GM18951 (cell line): ENCODE data around the gene ARHGAP26.

Experiments used
- POLR2A ChIP-seq: IDR thresholded peaks from 4 replicates; pipeline ENCODE4 v1.6.1; 2011; ENCODE audit warnings: mild to moderate bottlenecking; ENCODE audit not compliant: insufficient read length, insufficient read depth; ENCODE audit errors: extremely low read depth
- in situ Hi-C: fragments of 300-500 bp; cut with MboI; formaldehyde crosslinking; loops from one replicate; pipeline ENCODE4 v1.12.0; 2022; ENCODE audit warnings: low sequenced_read_pairs, mixed read lengths, inconsistent platforms; ENCODE audit not compliant: unreplicated experiment

ARHGAP26 gene

DNA sequence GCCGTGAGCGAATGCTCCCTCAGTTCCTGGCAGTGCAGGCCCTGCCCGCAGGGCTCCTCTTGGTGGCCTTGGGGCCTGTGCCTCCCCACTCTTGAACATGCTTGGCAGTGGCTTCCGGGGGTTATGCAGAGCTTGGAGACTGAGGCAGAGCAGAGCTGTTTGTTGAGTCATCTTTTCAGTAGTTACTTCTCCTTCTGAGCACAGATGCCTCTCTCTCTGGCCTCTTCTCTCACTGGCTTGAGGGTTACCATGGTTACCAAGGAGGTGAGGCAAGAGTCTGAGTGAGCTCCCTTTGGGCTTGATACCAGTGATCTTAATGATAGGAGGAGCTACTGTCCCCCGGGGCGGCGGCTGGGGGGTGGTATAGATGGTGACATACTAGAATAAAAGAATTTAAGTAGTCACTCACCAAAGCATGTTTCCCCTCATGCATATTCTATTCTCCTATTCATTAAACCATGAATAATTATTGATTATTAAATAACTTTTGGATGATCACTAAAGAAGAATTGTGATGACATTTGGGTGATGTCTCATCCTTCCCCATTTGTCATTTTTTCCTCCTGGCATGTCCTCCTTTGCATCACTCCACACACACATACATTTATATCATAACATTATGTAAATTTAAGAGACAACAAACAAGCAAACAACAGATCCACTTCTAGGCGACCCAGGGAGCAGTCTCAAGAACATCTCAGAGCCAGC is 111.1 kb downstream of the ARHGAP26 start:
- in situ Hi-C loops: no loop called here
- no peak for TF ChIP-seq POLR2A

GRCh38 chr5:142881784-142882126 is 111.6 kb downstream of the ARHGAP26 start:
- in situ Hi-C loops: no loop called here
- no peak for TF ChIP-seq POLR2A

DNA sequence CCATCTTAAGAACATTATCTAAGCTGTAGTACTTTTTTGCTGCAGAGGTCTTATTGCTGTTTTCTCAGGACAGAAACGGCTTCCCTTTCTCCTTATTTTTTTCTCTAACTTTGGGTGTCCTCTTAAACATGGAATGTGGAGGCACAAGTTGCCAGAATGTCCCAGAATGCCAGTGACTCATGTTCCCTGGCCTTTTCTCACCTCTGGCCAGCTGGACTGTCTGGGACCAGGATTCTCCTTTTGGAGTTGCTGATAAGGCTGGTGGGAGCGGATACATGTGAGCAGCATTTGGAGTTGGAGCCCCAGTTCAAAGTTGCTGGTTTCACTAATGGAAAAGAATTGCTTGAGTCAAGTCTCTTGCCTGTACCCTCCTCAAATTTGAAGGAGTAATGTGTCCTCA is 112.8 kb downstream of the ARHGAP26 start:
- in situ Hi-C loops: no loop called here
- TF ChIP-seq POLR2A: no peak

DNA sequence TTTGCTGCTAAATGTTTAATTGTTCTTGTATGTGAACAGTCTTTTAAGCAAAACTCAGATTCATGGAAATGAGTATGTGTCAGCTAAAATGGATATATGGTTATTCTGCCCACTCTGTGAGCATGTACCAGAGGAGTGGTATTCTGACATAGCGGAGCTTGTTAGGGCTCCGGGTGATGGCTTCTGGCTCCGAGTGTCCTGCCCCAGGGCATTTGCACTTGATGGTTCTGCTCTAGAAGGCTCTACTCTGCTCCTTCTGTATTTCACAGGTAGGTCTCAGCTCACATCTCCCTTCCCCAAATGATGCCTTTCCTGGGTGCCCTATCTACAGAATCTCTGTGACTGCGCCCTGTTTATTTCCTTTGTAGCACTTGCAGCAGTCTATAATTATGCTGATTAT is 113.3 kb downstream of the ARHGAP26 start:
- in situ Hi-C loops: no loop called here
- TF ChIP-seq POLR2A: no peak

DNA sequence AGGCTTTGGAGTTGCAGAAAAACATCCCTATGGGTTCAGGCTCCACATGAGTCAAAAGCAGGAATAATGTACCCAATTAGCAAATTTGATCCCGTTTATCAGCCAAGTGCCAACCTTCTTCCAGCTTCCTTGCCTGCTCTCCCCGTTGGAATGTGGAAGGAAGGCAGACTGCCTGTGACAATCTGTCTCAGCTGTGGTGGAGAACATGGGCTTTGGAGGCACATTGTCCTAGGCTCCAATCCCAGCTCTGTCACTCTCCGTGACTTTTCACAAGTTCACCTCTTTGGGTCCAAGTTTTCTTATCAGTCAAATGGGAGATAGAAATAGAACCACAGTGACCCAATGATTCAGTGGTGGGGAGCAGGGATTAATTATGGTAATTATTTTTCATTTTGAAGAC is 113.9 kb downstream of the ARHGAP26 start:
- TF ChIP-seq POLR2A: no peak
- in situ Hi-C loops: no loop called here

DNA sequence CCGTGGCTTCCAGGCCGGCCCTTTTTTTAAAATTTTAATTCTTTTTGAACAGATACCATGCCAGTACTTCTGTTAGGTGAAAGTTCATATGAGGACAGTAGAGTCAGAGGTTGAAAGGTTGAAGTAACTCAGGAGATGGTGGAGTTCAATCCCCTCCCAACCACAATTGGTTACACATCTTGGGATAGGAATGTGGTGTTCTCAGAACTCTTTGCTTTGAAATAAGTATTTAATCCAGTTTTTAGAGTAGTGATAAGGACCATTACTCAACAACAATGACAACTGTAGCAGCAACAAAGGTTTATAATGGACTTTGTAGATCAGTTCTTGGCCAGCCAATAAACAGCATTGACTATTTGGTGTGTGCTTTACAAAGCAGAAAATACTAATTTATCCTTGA is 116.0 kb downstream of the ARHGAP26 start:
- no peak for TF ChIP-seq POLR2A
- in situ Hi-C loops: no loop called here

DNA sequence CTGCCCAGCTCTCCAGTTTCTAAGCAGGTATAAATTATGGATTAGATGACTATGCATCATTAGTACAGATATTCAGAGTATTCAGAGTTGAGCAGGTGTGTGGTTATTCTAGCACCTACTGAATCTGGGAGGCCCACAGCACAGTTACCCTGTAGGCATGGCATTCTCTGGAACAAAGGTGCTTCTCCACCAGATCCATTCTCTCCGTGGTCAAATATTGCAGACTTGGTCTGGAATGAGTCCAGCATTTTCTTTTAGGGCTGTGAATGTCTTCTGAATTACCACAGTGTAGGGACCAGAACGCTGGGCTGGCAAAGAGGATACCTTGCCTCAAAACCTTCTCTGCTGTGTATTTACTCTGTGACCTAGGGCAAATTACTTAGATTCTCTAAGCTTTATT is 116.8 kb downstream of the ARHGAP26 start:
- TF ChIP-seq POLR2A: no peak
- in situ Hi-C loops: no loop called here

DNA sequence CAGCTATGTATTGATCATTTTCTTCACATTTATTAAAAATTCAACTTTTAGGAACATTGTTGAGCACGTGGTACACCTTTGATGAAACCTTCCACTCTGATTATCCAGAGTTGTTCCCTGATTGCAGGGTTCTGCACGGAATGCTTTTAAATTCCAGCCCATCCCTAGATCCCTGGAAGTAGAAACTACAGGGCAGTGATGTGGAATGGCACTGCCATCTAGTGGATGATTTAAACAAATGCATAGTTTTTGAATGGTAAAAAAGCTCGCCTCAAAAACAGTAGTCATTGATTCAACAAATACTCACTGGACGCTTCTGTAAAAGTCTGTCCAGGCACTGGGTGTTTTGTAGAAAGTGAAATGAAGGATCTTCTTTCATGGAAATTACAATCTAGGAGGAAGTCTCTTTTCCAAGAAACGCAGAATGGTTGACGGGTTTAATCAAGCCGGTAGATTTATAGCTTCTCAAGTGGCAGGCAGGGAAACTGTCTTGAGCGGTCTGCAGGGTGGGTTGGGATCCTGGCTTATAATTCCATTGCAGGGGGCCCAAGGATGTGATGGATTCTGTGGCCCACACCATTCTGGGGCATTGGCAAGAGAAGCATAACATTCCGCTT is 118.4 kb downstream of the ARHGAP26 start:
- TF ChIP-seq POLR2A: no peak
- in situ Hi-C loops: no loop called here

- TF ChIP-seq POLR2A: no peak
- in situ Hi-C loops: no loop called here
Measured at GRCh38 chr5:142892021-142892420, 121.8 kb downstream of the ARHGAP26 start.

DNA sequence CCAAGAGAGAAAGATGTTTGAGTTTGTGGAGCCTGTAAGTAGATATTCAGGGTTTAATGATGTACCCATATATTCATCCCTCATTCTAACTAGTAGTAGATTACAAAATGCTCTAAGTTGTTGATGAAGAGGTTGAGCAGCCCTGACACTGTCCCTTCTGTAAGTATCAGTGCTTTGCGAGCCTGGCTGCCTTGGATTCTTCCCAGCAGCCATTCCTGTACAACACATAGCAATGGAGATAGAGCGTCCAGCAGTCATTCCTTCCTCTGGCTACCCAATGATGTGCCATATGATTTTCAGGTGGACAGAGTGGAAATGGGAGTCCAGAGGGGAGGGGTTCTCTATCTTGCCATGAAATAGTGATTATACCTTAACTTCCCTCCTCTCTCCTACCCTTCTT is 124.1 kb downstream of the ARHGAP26 start:
- in situ Hi-C loops: no loop called here

GRCh38 chr5:142894749-142895148 is 124.6 kb downstream of the ARHGAP26 start:
- in situ Hi-C loops: no loop called here
- TF ChIP-seq POLR2A: no peak

More for the DNA sequence above, 124.1 kb downstream of the ARHGAP26 start:
- TF ChIP-seq POLR2A: no peak

- TF ChIP-seq POLR2A: no peak
- in situ Hi-C loops: no loop called here
Measured at GRCh38 chr5:142896325-142897007, 126.3 kb downstream of the ARHGAP26 start.

GRCh38 chr5:142897328-142897727 is 127.2 kb downstream of the ARHGAP26 start:
- in situ Hi-C loops: no loop called here
- no peak for TF ChIP-seq POLR2A

DNA sequence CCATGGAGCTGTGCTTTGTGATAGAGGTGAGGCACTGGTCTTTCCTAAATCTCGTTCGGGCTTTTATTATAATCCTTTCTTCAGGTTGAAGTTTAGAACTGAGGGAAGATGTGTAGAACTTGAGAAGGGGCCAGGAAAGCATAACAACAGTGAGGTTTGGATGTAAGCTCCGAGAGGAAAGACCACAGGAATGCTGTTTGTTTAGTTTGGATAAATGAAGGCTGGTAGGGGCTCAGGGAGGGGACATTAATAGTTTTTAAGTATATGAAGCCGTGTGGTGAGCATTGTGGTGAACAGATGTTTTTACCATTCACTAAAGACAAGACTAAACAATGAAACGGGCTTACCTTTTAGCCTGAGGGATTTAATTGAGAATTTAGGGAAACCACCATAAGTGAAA is 130.8 kb downstream of the ARHGAP26 start:
- in situ Hi-C loops: loop anchor here (25.0 kb wide), 2 partner anchors 1061 to 1286 kb away; no protein-coding TSS in a partner anchor
- TF ChIP-seq POLR2A: no peak
